GM19025 (cell line): Measurements from ENCODE around the gene BMAL2.

Source experiments
- ATAC-seq: cut with Tn5 transposase; IDR thresholded peaks from one replicate; pipeline ENCODE4 v1.9.1; 2021; ENCODE audit warnings: mild to moderate bottlenecking, low read depth, moderate library complexity; ENCODE audit not compliant: unreplicated experiment

The BMAL2 gene, protein sequence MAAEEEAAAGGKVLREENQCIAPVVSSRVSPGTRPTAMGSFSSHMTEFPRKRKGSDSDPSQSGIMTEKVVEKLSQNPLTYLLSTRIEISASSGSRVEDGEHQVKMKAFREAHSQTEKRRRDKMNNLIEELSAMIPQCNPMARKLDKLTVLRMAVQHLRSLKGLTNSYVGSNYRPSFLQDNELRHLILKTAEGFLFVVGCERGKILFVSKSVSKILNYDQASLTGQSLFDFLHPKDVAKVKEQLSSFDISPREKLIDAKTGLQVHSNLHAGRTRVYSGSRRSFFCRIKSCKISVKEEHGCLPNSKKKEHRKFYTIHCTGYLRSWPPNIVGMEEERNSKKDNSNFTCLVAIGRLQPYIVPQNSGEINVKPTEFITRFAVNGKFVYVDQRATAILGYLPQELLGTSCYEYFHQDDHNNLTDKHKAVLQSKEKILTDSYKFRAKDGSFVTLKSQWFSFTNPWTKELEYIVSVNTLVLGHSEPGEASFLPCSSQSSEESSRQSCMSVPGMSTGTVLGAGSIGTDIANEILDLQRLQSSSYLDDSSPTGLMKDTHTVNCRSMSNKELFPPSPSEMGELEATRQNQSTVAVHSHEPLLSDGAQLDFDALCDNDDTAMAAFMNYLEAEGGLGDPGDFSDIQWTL

DNA sequence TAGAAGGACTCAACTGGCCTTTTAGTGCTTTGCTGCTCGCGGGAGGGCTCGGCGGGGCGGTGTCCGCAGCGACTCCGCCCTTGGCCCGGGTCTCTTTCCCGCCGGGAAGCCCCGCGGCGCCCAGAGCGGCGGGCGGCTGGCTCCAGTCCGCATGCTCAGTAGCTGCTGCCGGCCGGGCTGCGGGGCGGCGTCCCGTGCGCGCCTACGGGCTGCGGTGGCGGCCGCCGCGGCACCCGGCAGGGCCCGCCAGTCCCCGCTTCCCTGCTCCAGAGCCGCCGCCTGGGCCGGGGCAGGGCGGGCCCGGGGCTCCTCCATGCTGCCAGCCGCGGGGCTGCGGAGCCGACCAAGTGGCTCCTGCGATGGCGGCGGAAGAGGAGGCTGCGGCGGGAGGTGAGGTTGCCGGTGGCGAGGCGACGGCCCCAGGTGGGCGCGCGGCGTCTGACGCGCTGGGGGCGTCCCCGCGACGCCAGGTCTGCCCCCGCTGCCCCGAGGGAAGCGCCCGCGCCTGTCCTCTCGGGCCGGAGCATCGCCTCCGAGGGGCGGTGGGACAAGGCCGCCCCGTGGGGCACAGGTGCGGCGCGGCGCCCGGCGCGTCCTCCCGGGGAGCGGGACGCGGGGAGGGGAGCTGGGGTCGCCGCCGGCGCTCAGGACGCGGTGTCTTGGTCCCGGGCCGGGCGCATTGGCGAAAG, at the start of gene BMAL2:
Gene BMAL2, plus strand, starts transcription at position 123 of the 689 bp plus-strand sequence. Its CDS starts 237 bp downstream, at position 360.
- peak; percentile 48 for ATAC-seq

DNA sequence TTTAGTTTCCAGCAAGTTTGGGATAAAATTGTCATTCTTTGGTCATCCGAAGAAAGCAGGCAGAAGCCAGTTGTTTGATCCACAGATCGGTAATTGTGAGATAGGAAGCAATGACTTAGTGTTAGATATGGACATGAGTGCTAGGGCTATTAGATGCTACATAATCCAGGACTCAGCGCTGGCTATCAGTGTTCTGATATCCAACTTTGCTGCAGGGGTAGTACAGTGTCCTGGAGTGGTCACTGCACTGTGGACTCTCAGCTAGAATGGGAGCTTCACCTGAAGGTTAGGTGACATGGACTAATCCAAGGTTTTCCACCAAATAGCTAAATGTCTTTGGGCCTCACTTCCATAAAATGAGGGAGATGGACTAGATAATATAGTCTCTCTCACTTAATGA, 48.6 kb upstream of the BMAL2 start:
- no peak for ATAC-seq

DNA sequence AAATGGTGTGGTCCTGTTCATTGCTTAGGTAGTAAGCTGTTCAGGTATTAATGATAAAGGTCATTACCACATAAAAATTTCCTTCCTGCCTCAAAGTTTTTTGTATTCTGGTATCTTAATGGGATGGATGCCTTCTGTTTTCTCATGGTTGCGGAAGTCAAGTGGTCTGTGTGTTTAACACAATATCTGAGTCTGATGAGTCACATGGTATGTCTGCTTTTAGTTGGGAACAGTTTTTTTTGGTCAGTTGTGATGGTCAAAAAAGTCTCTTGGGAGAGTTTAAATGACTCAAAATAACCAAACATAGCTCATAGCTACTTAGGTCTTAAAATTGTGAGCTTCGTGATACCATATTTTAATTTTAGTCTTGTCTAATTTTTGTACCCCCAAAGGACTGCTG, 47.9 kb upstream of the BMAL2 start:
- peak; percentile 57 for ATAC-seq

DNA sequence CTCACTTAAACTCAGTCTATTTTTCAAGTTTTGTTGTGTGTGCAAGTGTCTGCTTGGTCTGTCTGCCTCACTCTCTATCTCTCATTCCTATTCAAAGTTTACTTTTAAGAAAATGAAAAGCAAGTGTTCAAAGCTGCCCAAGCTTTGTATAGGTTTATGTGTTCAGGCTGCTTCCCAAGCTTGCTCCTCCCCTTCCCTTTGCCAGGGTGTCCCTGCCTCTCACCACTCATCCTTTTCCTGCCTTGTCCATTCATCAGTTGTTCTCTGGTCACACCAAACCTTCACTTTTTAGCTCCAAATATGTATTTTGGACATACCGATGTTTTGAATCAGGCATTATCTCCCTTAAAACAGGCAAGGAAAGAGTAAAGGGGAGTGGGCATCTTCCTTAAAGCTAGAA, 47.2 kb upstream of the BMAL2 start:
- no peak for ATAC-seq

DNA sequence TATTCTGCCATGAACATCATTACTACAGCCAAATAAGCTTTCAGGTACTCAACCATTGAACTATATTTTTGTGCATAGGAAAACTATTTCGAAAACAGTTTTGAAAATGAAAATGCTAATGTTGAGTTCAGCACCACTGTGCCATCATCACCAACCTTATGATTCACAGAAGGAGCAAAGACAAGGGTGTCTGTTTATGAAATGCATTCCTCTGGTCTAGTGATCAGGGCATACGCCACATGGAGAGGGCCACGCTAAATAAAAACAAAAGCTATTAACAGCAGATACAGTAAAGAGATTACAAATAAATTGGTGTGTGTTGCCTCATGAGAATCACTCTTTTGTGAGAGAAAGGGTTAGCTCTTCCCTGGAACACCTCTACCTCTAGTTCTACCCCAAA, 43.2 kb upstream of the BMAL2 start:
- ATAC-seq = no peak

DNA sequence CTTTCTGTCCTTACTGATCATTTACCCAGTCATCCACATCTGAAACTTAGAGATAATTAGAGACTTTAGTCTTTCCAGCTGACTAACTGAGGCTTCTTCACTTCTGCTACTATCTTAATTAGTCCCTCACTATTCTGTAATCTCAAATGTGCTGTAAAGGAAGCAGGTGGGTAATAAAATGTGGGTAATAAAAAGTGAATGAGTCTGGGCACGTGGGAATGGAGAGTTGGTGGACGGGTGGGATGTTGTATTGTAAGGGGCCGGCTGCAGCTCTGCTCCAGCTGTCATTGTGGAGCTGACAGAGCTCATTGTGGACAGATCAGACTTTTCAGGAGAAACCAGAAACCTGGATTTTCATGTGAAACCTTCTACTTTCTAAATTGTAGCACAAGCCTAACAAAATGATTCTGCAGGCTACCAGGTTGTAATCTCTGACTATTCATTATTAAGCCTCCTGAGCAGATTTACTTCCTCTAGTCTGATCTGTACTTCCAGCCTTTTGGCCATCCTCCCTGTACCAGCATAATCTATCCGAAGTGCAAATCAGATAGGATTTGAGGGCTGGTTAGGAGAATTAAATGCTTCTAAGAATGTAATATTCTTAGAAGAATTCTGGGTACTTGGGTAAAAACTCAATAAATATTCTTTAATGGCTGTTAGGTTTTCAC, 42.0 kb upstream of the BMAL2 start:
- no peak for ATAC-seq

DNA sequence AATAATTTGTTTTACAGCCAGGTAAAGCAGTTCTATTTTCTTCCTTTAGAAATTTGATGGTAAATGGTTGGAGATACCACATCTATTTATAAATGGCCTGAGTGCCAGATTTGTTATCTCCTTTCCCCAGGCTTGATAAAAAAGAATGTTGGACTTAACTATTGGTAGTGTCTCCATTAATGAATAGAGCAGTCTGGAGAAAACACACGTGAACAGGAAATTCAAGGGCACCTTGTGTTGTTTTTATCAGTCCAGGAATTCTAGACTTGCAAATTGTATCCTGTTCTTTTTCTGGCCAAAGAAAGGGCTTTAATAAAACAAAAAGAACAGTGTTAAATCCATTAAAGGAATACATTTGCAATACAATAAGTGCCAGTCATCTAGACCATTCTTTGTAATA, 40.8 kb upstream of the BMAL2 start:
- ATAC-seq = no peak

DNA sequence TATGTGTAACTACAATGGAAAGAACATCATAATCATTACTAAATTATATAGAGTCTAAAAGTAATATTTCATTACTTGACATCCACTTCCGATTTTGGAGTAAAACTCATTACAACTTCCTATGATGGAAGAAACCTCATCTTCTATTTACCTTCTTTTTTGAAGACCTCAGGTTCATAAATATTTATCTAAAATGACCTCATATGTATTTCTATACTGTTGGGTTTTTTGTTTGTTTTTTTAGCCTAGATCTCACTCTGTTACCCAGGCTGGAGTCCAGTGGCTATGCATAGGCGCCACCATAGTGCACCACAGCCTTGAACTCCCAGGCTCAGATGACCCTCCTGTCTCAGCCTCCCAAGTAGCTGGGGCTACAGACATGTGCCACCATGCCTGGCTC, 39.9 kb upstream of the BMAL2 start:
- no peak for ATAC-seq

DNA sequence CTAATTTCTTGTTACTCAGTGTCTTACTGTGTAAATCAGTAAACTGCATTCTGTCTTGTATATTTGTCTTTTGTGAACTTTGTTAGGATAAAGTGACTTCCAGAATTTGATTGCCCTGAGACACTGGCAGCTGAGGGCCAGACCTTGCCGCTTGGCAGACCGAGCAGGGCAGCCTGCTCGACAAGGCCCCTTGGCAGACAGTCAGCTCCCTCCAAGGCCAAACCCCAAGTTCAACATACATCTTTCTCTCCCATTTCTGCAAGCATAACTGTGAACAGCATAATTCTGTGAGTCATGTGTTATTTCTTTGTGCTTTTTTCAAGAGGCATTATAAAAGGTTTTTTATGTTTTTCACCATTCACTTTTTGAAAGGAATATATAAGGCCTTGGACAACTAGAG, 39.2 kb upstream of the BMAL2 start:
- ATAC-seq = no peak

DNA sequence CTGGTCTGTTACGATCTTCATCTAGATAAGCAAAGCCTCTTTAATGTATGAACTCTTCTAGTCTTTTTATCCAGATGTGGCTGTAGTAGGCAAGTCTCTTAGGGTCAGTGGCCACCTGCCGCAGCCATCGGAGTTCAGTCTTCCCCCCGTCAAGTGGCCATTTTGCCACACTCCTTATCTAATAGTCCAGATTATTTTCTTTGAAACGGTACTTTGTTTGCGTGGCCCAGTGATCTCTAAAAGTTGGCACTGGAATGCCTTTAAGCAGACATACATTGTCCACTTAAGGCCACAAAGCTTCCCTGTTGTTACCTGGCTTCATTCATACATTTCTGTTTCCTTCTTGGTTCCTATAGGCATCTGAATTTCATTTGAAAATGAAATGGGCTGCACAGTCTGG, 36.0 kb upstream of the BMAL2 start:
- no peak for ATAC-seq

DNA sequence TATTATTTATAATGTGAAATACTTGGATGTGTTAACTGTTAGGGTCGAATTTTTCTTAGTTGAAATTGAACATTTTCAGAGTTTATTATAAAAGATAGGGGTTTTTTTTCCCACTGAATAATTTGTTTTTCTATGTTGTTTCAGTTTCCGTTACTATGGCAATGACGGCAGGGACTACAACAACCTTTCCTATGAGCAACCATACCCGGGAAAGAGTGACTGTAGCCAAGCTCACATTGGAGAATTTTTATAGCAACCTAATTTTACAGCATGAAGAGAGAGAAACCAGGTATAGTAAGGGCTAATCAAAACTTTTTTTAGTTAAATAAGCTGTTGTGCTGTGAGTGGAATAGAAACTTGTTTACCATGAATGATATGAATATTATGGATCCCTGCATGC, 35.1 kb upstream of the BMAL2 start:
- ATAC-seq = no peak

DNA sequence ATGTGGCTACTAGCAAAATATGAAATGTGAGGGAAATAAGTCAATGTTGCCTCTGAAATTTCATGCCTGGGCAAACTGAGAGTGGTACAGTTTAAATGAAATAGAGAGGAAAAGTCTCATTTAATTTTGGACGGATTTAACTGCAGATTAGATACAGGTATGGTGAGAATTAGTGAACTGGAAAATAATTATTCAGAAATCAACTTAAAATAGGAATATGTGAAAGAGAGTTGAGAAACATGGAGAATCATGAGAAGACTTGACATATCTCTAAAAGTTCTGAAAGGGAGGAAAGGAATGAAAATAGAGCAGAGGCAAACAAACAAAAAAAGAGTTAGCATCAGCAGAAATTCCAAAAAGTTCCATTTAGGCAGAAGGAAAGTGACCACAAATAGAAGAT, 33.5 kb upstream of the BMAL2 start:
- no peak for ATAC-seq

DNA sequence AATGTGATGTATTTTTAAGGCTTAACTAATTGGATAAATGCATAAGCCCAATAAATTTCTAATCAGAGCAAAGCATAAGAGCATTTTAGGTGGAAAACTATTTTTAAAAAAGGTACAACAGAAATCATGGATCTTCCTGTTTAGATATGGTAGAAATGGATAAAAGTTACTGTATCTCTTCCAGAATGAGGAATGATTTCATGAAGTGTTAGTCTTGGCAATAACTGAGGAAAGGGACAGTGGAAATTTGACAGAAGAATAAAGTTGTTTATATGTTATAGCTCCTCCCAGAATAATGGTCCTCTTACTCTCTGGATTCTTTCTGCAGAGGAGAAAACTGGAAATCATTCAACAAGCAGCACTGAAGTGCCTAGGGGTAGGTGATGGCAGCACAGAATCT, 32.4 kb upstream of the BMAL2 start:
- ATAC-seq = no peak

DNA sequence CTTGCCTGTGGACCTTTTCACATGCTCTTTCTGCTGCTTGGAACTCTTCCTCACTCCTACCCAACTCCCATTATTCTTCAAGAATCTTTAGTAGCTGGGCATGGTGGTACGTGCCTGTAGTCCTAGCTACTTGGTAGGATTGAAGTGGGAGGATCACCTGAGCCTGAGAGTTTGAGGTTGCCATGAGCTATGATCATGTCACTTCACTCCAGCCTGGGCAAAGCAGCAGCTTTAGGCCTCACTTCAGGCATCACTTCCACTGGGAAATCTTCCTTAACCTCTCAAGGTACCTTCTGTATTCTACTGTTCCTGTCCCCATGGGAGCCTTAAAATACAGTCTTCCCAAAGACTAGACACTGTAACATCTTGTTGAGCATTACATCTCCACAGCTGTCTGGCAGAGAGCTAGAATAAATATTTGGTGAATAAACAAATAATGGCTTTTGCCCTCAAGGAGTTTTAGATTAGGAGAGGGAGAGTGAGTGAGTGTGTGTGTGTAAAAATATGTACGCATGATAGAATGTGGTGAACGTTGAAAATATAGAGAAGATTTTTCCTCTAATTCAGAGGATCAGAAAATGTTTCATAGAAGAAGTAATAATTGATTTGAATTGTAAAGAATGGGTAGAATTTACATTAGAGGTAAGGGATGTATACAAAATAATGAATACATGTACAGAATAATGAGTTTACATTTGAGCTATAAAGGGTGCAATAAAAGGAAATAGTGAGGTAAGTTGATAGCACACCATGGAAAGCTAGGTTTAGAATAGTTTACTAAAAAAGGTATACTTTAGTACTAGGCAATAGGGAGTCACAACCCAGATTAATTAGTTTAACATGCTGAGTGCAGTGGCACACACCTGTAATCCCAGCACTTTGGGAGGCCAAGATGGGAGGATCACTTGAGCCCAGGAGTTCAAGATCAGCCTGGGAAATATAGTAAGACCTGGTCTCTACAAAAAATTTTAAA, 29.2 kb upstream of the BMAL2 start:
- no peak for ATAC-seq

DNA sequence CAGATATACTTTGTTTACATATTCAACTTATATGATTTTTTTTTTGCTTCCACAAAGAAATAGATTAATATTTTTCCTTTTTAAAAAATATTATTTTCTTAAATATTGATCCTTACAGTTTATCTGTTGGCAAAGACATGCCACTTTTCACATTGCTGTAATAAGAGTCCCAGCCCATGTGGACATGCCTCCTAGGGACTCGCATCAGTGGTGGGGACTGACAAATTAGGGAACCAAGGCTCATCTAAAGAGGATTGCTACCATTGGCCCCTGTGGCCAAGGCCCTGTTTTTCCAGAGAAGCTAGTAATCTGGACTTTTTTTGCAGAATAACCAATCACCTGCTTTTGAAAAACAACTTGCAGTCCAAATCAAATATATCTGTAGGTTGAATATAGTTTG, 27.8 kb upstream of the BMAL2 start:
- ATAC-seq = no peak

DNA sequence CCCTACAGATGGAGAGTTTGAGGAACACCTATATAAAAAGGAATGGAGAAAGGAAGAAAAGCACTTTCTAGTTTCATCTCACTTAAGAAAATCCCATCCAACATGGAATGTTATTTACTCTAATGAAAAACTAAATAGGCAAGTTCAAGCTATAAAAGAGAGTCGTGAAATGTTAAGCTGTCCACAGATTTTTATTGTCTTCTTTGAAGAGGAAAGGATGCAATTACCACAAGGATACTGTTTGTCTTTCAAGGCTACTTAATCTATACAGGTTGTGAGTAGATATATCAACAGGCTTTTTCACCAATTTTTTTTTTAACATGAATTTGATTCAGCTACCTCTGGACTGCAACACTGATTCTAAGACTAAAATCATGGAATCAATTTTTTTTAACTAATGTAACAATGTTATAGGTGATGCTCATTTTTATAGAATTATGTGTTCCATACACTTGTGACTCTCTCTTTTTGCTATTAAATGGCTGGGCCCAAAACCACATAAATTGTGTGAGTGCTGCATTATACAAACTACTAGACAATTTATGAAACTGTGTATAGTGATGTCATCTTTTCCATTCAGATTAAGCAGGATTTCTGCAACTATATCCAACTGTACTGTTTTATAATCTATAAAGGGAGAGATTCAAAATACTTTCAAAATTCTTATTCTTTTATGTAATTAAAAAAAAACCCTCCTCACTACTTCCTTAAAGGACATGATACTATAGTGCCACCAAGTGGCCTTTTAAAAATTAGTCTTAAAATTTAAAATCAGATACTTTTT, 26.8 kb upstream of the BMAL2 start:
- ATAC-seq = no peak

DNA sequence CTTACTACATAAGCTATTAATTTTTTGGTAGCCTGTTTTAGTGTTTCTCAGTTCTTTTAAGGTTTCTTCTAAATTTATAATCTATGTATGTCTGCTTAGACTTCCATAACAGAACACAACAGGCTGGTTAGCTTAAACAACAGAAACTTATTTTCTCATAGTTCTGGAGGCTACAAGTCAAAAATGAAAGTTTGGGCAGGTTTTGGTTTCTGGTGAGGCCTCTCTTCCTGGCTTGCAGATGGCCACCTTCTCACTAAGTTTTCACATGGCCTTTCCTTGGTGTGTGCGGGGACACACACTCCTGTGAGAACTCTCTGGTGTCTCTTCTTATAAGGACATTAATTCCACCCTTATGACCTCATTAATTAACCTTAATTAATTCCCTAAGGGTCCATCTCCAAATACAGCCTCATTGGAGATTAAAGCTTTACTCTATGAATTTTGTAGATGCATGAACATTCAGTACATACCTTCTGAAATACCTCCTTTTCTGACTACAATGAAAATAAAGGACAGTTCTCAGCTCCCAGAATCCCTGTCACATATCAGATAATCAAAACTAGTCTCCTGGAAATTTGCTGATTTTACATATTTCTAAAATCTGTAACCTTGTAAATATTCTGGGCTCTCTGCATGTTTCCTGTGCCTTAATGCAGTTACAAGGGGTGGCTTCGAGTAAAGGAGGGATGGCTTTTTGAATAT, 23.2 kb upstream of the BMAL2 start:
- ATAC-seq = peak; percentile 69

DNA sequence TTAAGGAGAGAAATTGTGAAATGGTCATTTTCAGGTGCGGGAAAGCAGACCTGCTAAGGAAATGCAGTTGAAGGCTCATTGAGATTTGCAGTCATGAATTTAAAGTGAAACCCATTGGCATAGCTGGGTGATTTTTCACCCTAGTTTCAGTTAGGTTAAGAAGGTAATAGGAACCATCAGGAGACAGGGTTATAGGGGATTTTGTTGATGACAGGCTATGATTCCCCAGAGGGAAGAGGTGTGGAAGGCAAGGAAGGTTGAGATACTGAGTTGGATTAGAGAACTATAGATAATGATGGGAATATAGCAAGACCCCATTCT, 22.7 kb upstream of the BMAL2 start:
- peak; percentile 12 for ATAC-seq

DNA sequence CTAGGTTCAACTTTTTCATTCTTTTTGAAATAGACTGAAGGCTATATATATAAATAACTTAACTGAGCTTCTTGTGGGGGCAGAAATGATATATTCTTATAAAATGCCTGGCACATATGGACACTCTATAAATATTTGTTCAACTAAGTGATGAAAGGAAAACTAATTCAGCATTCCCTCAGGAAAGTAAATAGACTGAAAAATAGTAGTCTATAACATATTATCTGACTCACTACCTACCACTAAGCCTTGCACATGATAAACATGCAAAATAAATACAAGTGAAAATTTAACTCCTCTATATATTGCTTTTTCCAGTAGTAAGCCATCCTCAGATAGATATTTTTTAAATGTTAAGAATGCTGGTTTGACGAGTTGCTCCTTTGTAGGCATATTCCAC, 15.7 kb upstream of the BMAL2 start:
- ATAC-seq = no peak
